OCI-LY7 (cell line): Measurements from ENCODE around the gene BTBD17.

Experiments used
- CTCF ChIP-seq: fragments of 200-600 bp; sonication (generic); conservative IDR thresholded peaks from 2 replicates; pipeline ENCODE4 v1.5.1; 2014; ENCODE audit warnings: mild to moderate bottlenecking, antibody characterized with exemption, low read length, moderate library complexity, mixed read lengths
- EZH2phosphoT487 ChIP-seq: fragments of 200-600 bp; sonication (generic); IDR thresholded peaks from 2 replicates; pipeline ENCODE4 v1.6.1; 2018; ENCODE audit warnings: low read depth, borderline replicate concordance, mild to moderate bottlenecking, mixed run types, antibody characterized with exemption, low read length, moderate library complexity, mixed read lengths

GRCh38 chr17:74347646-74348045, 14.0 kb downstream of the BTBD17 start:
- TF ChIP-seq CTCF = no peak
- no peak for TF ChIP-seq EZH2phosphoT487
